ENCODE results near the gene OSBP2.

GRCh38 chr22:30873086-30873650 lies 178.5 kb downstream of the OSBP2 start:
- no peak for TF ChIP-seq POLR2AphosphoS5 (IDR thresholded peaks at IDR 0.05)
- TF ChIP-seq, protein P1, sequence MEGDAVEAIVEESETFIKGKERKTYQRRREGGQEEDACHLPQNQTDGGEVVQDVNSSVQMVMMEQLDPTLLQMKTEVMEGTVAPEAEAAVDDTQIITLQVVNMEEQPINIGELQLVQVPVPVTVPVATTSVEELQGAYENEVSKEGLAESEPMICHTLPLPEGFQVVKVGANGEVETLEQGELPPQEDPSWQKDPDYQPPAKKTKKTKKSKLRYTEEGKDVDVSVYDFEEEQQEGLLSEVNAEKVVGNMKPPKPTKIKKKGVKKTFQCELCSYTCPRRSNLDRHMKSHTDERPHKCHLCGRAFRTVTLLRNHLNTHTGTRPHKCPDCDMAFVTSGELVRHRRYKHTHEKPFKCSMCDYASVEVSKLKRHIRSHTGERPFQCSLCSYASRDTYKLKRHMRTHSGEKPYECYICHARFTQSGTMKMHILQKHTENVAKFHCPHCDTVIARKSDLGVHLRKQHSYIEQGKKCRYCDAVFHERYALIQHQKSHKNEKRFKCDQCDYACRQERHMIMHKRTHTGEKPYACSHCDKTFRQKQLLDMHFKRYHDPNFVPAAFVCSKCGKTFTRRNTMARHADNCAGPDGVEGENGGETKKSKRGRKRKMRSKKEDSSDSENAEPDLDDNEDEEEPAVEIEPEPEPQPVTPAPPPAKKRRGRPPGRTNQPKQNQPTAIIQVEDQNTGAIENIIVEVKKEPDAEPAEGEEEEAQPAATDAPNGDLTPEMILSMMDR (IDR thresholded peaks at IDR 0.05), result no peak
